CD4-positive, alpha-beta T cell treated with Interleukin-12 subunit alpha and Interleukin-12 subunit beta, for 1 hour (primary cell): Measurements from ENCODE around the gene PKM.
A peak's percentile ranks its signal among the peaks of the same experiment; 100 is the strongest.

Experiments used
- DNase-seq: peaks from one replicate; pipeline ENCODE4 v3.0.0-alpha.2; 2020

The PKM gene

DNA sequence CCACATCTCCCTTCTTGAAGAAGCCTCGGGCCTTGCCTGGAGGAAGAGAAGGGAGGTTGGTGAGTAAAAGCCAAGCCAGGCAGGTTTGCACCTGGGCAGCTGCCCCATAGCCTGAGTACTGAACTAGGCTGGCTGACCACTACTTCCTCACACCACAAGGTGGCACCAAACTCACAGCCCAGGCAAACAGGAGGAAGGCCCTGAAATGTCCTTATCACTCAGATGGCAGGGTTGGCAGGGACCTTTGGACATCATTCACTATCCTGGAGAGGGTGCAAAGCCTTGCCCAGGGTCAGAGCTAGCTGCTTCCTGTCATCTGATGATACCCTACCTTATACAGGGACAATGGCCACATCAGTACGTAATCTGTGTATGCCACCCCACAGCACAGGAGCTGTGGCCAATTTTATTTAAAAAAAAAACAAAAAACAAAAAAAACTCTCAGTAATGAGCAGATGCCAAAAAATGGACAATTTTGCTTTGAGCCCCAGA is 31.2 kb downstream of the PKM start:
- DNase-seq: peak; percentile 79

- no peak for DNase-seq
Measured at GRCh38 chr15:72199205-72199515, 31.8 kb downstream of the PKM start.

- DNase-seq: no peak
Measured at GRCh38 chr15:72198356-72199204, 32.4 kb downstream of the PKM start.

DNA sequence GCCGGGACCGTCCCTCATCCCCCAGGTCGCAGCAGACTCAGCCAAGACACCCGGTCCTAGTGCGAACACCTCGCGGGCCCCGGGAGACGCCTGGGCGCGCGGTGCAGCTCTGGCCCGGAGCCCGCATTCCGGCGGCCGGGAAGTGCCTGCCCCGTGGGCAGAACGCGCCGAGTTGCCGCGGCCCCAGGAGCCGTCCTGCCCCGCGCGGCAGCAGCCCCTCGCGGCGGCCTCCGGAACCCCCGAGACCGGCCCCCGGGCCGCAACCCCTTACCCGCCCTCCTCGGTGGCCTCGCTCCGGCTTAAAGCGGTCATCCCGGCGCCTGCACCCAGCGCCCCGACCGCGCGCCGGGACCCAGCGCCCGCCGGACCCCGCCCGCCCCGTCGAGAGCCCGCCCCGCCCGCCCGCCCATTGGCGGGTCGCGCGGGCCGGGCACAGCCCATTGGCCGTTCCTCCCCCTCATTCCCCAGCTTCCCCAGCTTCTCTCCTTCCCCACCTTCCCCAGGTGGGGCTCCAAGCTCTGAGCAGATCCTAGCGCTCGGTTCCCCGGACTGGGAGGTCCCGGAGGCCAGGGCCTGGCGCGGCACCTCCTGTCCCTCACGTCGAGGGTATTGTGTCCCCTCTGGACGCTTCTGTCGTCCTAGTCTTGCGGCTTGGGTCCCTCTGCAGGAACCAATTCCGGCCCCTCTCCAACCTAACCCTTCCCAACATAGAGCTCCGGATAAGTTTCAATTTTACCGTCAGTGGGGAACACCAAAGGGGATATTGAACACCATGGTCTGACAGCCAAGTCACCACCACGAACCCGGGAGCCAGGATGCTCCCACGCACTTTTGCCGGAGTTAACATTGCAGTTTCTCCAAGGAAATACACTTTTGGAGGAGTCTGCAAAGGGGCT is 33.3 kb downstream of the PKM start, which contains the start of gene GRAMD2A:
Gene GRAMD2A, minus strand, starts transcription at position 328 of the 896 bp plus-strand sequence.
- DNase-seq: peak; percentile 18

DNA sequence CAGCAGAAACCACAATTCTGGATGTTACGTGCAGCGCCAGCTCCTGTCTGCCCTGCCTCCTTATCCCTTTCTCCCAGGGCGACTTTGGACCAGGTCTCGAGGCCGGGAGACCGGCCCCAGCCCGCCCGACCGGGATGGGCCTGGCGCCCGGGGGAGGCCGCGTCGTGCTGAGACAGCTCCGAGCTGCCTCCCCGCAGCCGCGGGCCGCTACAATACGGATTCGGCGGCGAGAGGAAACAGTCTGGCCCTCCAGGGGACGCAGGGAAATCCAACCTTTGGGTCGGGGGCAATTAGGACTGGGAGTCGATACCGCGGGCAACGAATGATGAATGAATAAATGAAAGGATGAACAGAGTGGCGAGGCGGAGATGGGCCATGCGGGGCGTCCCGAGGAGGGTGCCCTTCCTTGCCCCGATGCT is 33.9 kb downstream of the PKM start:
- no peak for DNase-seq

- no peak for DNase-seq
Measured at GRCh38 chr15:72196409-72197040, 34.5 kb downstream of the PKM start.

GRCh38 chr15:72195101-72195511 is 35.9 kb downstream of the PKM start:
- DNase-seq: peak; percentile 12

- DNase-seq: no peak
Measured at GRCh38 chr15:72193836-72194396, 37.1 kb downstream of the PKM start.

DNA sequence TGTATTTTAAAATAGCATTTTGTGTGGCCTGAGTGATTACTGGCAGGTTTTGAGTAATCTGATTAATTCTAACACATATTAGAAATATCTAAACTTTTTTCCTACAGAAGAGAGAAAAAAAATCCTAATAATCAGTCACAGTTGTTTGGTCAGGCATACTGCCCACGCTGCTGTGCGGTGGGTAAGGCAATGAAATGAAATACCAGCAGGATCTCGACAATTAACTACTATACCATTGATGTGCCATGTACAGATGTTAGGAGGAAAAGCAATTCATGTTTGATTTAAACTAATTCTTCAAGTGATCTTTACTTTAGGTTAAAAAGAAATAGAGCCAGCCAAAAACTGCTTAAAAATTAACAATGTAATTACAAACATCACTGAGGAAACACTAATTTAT is 38.6 kb downstream of the PKM start:
- DNase-seq: no peak

DNA sequence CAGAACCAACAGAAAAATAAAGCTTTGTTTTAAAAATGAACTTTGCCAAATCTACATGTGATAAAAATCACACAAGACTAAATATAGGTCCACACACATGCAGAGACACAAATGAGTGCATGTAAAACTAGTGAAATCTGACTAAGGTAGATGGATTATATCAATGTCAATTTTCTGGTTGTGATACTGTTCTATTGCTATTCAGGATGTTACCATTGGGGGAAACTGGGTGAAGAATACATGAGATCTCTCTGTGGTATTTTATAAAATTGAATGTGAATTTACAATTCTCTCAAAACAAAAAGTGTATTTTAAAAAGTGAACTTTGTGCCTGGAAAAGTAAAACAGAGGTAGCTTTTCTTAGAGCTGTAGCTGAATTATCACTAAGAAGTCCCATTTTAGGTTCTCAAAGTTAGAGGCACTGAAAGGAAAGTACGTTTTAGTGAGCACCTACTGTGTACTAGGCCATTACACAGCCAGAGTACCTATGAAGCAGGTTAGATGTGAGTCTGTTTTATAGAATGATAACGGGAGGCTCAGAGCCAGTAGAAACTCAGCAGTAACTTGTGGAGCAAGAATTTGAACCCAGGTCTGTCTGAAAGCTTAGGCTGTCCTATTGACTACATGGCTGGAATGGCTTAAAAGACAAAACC is 41.6 kb downstream of the PKM start:
- no peak for DNase-seq

GRCh38 chr15:72184165-72184811 is 46.7 kb downstream of the PKM start:
- no peak for DNase-seq

DNA sequence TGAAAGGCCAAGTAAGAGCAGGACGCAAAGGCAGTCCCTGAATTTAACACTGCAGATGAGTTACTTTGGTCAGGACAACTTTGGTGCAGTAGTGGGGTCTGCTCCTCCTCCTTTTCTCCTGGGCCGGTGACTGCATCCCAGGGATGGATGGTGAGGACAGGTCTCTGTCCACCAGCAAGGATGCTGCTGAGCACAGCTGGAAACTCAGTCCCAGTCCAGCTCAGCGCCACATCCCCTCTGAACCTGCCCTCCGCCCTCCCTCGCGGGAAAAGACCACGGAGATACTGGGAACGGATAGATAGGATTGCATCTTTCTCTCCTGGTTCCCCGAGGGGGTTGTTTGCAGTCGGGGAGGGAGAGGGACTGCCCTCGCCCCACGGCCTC is 47.2 kb downstream of the PKM start:
- no peak for DNase-seq

- no peak for DNase-seq
Measured at GRCh38 chr15:72182673-72183072, 48.3 kb downstream of the PKM start.

DNA sequence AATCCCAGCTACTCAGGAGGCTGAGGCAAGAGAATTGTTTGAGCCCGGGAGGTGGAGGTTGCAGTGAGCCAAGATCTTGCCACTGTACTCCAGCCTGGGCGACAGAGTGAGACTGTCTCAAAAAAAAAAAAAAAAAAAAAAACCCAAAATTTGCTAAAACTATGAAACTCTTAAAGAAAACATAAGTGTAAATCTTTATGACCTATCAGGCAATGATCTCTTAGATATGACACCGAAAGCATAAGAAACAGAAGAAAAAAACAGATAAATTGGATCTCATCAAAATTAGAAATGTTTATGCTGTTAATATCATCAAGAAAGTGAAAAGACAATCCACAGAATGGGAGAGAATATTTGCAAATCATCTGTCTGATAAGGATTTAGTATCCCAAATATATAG is 48.7 kb downstream of the PKM start:
- DNase-seq: no peak

- no peak for DNase-seq
Measured at GRCh38 chr15:72180761-72181324, 50.1 kb downstream of the PKM start.

DNA sequence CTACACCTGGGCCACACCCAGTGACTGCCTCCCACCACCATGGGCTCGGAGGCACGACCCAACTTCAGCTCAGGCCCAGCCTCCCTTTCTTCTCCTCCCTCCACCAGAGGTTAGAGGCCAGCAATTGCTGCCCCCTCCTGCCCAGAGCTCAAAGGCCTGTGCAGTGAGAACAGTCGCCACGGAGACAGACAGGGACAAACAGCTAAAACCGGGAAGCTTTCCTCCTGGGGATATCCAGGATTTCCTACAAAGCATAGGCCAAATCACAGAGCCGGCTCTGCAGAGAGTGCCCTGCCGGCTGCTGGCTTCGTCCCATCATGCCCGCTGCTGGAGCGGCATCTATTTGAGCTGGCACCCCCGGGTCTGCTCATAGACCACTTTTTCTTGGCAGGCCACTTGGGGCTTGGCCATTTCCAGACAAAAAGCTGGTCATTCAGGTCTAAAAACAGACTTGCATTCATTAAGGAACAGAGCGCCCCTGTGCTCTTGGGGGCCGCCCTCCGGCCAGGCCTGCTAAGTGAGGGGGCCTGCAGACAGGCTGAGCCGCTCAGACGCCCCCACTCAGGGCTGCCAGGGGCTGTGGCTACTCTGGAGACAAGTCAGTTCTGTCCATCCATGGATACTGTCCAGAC is 50.9 kb downstream of the PKM start:
- no peak for DNase-seq

DNA sequence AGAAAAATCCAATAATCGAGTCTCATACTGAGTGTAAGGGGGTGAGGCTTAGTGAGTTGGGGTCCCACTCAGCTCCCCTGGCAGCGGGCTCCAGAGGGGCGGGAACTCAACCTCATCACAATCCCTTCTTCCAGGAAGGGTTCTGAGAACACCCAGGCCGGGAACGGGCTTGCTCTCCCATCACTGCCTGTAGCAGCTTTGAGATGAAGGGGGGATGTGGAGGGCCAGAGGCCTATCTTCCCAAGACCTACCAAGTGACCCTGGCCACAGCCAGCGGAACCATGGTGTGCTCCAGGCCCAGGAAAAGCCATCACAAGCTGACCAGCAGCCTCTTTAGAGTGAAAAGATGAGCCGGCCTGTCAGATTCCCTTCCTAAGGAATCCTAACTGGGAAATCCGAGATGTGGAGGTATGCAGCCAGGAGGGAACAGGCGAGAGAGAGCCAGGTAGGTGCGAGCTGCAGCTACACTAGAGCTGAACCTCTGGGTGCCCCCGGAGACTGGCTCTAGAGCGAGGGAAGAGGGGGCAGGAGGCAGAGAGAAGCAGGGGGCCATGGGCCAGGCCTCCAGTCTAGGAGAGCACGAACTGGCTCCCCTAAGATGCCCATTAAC is 51.9 kb downstream of the PKM start:
- no peak for DNase-seq

DNA sequence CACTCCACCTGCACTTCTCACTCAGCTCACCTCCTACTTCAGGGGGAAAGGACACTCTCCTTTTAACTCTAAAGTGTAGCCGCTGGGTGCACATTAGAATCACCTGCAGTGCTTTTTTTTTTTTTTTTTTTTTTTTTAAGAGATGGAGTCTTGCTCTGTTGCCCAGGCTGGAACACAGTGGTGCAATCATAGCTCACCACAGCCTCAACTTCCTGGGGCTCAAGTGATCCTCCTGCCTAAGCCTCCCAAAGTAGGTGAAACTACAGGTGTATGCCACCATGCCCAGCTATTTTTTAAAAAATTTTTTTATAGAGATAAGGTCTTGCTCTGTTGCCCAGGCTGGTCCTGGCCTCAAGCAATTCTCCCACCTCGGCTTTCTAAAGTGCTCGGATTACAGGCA is 54.2 kb downstream of the PKM start:
- no peak for DNase-seq

DNA sequence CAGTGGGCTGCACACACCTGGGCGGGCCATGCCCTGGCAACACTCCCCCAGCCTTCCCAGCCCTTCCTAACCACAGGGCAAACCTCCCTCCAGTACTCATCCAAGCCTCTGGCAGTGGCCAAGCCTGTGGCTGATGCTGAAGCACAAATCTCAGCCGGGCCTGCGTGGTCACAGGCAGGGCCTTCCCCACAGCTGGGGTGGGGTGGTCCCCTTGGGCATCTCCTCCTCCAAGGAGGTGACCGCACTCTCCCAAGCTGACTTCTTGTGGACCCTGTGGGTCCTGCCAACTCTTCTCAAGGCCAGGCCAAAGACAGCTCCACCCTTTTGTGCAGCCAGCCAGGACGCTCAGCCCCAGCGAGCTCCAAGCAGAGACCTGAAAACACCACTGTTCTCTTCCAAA is 54.8 kb downstream of the PKM start:
- no peak for DNase-seq

DNA sequence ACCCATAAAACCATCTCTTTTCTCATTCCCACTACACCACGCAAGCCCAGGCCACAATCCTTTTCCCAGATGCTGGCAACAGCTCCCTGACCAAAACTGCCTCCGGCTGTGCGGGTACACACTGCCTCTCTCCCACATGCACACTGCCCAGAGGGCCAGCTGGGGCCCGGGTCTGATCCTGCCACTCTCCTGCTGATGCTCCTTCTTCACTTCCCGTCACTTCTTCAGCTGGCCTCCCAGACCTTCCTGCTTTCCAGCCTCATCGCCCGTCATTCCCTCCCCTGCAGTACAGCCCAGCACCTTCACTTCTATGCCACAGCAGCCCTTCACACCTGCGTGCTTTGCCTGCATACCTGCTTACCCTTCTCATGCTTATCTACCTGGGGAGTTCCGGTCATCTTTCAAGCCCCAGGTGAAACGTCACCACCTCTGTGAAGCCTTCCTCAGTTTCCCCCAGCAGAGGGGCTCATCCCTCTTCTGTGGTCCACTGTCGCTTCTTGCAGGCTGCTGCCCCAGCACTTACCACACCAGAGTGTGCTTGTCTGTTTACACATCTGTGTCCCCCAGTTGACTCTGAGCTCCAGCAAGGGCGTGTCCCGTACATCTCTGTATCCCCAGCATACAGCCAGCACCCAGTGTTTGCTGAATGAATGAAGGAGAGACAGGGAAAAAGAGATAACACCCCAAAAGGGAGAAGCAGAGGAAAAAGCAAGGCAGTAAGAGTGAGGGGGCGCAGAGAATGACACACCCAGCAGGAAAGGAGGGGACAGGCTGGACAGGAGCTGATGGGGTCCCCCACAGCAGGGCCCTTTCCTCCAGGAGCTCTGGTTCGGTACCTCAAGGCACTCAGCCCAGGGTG is 55.6 kb downstream of the PKM start:
- DNase-seq: no peak
